Subcutaneous adipose tissue (tissue), 4 donors: Measurements from ENCODE around the gene ADAD2. TPM values are rescaled to one million over a fixed set of nuclear protein-coding genes. Genes with fewer than 3 reads are reported as not detected.

Experiments
- total RNA-seq, 4 donors: library from RNA; depleted of rRNA; stranded (reverse); fragments of >200 nt; gene quantifications; one replicate each; pipeline ENCODE4 v1.1.0, GENCODE V29; 2016
- TF ChIP-seq, protein P1 (sequence below): fragments of 450-650 bp; IDR thresholded peaks from one replicate; pipeline ENCODE4 v1.5.1; 2016; ENCODE audit warnings: low read depth, mild to moderate bottlenecking, control low read depth, antibody characterized with exemption, moderate library complexity

The ADAD2 gene
- total RNA-seq, 4 donors from 2014 or later: 3.6 to 4.4 TPM; not detected in 2

DNA sequence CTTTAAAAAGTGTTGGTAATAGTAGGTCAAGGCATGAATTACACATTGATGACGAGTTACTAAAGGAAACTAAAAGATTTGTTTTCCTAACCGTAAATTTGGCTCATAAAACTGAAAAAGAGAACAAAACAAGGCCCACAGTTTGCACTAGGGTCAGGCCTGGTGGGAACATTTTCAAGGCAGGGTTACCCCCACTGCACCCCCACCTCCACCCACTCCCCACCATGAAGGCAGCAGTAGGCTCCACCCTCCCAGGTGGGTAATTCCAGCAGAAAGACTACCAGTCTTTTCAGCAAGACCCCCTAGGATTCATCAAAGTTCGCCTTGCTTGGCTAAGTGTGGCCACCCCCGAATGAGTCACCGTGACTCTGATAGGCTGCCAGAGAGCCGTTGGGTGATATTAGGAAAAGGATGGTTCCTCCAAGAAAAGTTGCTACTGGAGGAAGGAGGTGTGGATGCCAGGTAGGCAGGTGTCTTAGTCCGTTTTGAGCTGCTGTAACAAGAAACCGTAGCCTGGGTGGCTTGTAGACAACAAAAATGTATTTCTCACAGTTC lies 37.2 kb upstream of the ADAD2 start:
- TF ChIP-seq, protein P1, sequence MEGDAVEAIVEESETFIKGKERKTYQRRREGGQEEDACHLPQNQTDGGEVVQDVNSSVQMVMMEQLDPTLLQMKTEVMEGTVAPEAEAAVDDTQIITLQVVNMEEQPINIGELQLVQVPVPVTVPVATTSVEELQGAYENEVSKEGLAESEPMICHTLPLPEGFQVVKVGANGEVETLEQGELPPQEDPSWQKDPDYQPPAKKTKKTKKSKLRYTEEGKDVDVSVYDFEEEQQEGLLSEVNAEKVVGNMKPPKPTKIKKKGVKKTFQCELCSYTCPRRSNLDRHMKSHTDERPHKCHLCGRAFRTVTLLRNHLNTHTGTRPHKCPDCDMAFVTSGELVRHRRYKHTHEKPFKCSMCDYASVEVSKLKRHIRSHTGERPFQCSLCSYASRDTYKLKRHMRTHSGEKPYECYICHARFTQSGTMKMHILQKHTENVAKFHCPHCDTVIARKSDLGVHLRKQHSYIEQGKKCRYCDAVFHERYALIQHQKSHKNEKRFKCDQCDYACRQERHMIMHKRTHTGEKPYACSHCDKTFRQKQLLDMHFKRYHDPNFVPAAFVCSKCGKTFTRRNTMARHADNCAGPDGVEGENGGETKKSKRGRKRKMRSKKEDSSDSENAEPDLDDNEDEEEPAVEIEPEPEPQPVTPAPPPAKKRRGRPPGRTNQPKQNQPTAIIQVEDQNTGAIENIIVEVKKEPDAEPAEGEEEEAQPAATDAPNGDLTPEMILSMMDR: no peak

DNA sequence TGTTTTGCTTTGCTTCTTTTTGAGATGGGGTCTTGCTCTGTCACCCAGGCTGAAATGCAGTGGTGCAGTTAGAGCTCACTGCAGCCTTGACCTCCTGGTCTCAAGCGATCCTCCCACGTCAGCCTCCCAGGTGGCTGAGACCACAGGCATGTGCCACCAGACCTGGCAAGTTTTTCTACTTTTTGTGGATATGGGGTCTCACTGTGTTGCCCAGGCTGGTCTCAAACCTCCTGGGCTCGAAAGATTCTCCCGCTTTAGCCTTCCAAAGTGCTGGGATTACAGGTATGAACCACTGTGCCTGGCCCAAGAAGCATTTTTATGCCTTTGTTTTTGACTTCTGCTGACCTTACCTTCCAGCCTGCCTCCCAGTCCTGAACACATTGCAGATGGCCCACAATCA lies 35.7 kb upstream of the ADAD2 start:
- TF ChIP-seq, protein P1: no peak

DNA sequence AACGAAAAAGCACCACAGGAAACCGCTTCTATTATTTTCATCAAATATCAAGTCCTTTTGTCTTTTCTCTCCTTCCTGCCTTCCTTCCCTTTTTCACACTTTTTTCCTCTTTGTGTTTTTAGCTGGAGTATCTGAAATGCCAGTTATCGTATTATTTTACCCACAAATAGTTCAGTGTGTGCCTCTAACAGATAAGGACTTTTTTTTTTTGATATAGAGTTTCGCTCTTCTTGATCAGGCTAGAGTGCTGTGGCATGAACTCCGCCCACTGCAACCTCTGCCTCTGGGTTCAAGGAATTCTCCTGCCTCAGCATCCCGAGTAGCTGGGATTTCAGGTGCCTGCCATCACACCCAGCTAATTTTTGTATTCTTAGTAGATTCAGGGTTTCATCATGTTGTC lies 35.2 kb upstream of the ADAD2 start:
- TF ChIP-seq, protein P1: no peak

DNA sequence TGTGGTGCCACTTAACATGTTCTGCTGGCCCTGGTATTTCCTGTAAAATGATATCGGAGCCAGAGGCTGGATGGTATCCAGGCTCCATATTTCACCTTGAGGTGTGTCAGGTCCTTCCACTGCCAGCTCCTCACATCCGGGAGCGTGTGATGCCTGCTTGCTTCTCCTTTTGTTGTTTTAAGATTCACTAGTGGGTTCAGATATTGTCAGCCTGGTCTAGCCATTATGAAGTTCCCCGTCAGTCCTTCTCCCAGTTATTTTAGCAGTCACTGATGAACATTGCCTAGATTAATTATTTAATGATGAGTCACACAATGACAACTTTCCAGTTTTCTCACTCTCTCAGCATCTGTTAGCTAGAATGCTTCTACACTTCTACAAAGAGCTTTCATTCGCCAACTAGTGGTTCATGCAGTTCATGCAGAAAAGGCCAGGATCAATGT lies 34.6 kb upstream of the ADAD2 start:
- TF ChIP-seq, protein P1: no peak

DNA sequence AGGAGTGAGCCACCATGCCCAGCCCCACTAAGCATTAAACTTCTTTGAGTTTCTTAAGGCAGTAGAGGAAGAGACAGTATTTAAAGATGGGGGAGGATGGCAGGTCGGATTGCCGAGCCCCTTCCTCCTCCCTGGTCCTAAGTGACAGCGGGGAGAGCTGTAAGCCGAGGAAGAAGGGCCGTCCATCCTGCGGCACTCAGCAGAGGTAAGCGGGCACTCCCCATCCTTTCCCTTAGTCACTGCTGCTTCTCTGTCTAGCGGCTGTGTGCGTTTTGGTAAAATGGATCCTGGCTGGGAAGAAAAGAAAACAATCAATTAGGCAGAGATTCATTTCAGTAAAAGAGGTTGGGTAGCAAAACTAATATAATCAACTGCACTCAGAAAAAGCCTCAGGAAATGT lies 31.9 kb upstream of the ADAD2 start:
- TF ChIP-seq, protein P1: no peak

DNA sequence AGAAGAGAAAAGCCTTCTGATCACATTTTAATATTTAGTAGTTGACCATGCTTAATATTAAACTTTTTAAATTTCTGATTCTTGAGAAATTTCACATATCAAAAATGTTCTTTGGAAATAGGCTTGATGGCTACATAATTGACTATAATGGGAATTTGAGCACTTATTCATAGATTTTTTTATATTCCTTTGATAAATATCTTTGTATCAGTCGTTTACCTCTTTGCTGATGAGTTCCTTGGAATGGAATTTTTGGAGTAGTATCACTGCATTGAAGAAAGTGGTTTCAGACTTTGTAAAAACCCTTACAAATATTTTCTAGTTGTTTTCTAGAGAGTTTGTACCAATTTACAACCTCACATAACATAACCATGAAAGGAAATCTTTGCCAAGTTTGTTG lies 31.2 kb upstream of the ADAD2 start:
- TF ChIP-seq, protein P1: no peak

DNA sequence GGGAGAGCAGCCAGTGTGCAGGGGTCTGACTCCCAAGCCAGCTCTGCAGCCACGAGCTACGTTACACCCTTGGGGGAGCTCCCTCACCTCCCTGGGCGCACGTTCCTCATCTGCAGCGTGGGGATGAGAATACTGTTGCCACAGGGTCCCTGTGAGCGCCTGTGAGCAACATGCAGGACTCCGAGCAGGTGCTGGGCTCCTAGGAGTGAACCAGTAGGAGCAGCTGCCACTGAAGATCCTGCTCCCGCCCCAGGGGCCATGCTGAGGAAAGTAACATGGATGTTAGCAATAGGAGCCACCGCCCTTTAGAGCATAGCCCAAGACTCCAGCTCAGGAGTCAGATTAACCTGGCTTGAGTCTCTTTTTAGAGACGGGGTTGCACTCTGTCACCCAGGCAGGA lies 29.9 kb upstream of the ADAD2 start:
- TF ChIP-seq, protein P1: no peak

DNA sequence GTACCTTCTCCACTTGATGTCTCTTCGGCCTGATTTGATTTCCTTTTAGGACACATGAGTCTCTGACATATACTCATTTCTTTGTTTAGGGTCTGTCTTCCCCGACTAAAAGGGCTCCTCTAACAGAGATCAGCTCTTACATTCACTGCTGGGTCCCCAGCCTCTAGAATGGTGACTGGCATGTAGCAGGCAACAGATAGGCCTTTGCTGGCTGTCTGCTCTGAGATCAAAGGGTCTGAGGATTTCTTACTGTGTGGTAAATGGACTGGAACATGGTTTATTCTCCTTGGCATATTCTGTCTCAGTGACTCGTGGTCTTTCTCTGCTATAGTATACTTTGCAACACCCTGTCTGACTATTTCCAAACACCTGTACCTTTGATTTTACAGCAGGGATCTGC lies 29.2 kb upstream of the ADAD2 start:
- TF ChIP-seq, protein P1: no peak
